ENCODE data around the gene EMC6. TPM values are rescaled to one million over a fixed set of nuclear protein-coding genes. Genes with fewer than 3 reads are reported as not detected.

Gene EMC6
- total RNA-seq, 2 donors from 2014 or later, result 23.7 to 24.7 TPM

- intact Hi-C loops (cut with DNase I), result no loop called here
- DNase-seq (ENCODE audit: low spot score), result no peak
Observed at GRCh38 chr17:3647251-3647650, 21.4 kb upstream of the EMC6 start.

DNA sequence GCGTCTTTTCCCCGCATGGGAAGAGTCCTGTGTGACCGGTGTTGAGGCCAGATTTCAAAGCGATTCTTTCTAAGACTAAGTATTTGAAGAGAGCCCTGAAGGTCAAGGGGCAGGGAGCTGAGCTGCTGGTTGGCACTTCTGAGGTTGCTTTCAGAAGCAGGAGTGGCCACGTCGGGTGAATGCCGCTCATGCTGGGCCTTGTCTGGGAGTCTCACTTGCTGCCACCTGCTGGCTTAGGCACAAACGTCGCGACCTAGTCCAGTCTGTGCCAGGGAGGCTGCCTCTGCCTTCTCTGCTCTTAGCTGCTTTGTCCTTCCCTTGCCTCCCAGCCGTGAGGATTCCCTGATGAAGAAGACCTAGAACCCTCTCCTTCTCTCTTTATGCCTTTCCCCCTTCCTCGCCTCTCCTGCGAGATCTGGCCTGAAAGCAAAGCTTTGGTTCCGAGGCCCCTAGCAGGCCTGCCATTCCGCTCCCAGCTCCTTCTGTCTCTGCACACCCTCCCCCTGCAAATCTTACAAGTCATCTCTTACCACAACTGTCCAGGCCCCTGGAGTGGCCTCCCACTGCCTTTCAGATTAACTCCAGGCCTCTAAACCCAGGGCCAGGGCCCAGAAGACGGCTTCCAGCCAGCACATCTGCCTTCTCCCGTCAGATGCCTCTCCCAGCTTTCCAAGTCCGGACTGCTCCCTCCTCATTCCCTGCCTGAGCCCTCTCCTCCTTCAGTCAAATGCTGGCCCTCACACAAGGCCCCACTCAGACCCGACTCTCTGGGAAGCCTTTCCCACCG is 20.6 kb upstream of the EMC6 start:
- DNase-seq (ENCODE audit: low spot score), result no peak
- intact Hi-C loops (cut with DNase I), result no loop called here

GRCh38 chr17:3655766-3656165 is 12.8 kb upstream of the EMC6 start:
- intact Hi-C loops (cut with DNase I), result no loop called here
- DNase-seq (ENCODE audit: low spot score), result no peak

DNA sequence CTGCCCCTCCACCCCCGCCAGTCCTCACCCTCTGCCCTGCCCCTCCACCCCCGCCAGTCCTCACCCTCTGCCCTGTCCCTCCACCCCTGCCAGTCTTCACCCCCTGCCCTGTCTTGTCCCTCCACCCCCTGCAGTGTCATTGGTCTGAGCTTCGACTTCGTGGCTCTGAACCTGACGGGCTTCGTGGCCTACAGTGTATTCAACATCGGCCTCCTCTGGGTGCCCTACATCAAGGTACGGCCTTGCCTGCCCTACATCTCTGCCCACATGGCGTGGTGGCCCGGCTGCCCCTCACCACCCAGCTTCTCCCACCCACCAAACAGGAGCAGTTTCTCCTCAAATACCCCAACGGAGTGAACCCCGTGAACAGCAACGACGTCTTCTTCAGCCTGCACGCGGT is 12.3 kb upstream of the EMC6 start:
- DNase-seq (ENCODE audit: low spot score), result no peak
- intact Hi-C loops (cut with DNase I), result no loop called here

DNA sequence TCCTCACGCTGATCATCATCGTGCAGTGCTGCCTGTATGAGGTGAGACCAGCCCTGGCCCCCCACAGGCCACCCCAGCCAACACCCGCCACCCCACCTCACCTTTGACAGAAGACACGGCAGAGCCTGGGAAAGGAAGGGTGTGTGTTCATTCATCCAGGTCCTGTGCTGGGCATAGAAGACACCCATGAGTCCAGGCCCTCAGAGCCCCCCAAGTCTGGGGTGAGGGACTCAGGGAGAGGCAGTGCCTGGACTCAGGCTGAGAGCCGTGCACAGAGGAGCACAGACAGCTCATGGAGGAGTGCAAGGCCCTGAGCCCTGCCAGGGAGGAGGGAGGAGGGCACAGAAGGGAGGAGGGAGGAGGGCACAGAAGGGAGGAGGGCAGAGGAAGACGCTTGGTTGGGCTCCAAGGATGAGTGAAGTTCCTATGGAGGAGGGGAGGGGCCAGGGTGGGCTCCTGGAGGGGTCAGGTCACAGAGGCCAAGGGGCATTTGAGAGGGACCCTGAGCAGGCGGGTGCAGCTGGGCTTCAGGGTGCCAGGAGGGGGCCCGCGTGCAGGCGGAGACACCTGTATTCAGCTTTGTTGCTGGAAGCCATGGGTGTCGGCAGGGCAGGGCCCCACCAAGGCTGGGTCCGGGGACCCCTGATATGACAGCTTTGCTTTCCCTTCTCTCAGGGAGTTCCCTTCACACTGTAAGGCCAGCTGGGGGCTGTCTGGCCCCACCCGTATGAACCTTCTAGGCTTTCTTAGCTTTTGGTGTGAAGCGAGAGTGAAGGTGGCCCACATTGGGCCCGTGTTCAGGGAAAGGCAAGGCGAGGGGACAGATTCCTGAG is 11.6 kb upstream of the EMC6 start:
- intact Hi-C loops (cut with DNase I), result no loop called here

GRCh38 chr17:3657588-3657869 is 11.1 kb upstream of the EMC6 start:
- intact Hi-C loops (cut with DNase I), result no loop called here
- no peak for DNase-seq (ENCODE audit: low spot score)

More for the DNA sequence above, 11.6 kb upstream of the EMC6 start:
- peak; percentile 72 for DNase-seq (ENCODE audit: low spot score)

GRCh38 chr17:3657874-3658783 is 10.5 kb upstream of the EMC6 start:
- peak; percentile 80 for DNase-seq (ENCODE audit: low spot score)
- intact Hi-C loops (cut with DNase I), result no loop called here

GRCh38 chr17:3658784-3659449 is 9.7 kb upstream of the EMC6 start:
- DNase-seq (ENCODE audit: low spot score), result peak; percentile 73
- intact Hi-C loops (cut with DNase I), result no loop called here

DNA sequence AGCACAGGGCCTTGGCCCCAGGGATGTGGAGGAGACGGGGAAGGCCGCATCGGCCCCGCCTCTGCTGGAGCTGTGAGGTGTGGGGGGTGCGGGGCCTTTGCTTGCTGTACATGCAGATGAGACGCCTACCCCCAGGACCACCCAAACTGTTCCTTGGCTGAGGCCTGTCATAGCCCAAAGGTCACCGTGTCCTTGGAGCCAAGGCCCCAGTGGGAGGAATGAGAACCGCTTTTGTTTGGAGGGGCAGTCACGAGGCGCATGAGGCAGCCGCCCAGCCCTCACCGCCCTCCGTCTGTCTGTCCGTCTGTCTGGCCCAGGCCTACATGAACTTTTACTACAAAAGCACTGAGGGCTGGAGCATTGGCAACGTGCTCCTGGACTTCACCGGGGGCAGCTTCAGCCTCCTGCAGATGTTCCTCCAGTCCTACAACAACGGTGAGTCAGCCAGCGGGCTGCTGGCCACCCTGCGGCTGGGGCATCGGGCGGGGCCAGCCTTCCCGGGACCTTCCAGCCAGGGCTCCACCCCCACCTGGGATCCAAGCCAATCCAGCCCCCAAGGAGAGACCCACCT is 9.0 kb upstream of the EMC6 start:
- intact Hi-C loops (cut with DNase I), result no loop called here
- peak; percentile 96 for DNase-seq (ENCODE audit: low spot score)

DNA sequence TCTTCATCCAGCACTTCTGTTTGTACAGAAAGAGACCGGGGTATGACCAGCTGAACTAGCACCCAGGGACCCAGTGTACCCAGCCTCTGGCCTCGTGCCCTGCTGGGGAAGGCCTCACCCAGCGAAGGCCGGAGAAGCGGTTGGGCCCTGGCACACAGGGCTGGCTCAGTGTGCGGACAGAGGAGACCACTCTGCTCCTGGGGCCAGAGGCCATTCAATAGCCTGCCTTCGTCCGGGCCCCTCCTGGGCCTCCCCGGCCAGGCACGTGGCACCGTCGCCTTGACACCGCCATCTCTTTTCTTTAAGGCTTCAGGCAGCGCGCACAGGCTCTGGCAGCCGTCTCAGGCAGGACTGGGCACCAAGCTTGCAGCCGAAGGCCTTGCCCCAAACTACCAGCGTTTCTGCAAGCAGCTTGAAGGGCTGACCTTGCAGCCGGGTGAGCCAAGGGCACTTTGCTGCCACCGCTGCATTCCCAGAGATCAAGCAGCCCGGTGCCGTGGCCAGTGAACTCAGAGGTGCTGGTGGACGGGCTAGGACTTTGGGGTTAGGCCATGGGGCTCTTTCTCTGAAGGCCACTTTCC is 8.2 kb upstream of the EMC6 start:
- peak; percentile 79 for DNase-seq (ENCODE audit: low spot score)
- intact Hi-C loops (cut with DNase I), result no loop called here

- intact Hi-C loops (cut with DNase I), result no loop called here
- no peak for DNase-seq (ENCODE audit: low spot score)
Observed at GRCh38 chr17:3663102-3664011, 5.3 kb upstream of the EMC6 start.

DNA sequence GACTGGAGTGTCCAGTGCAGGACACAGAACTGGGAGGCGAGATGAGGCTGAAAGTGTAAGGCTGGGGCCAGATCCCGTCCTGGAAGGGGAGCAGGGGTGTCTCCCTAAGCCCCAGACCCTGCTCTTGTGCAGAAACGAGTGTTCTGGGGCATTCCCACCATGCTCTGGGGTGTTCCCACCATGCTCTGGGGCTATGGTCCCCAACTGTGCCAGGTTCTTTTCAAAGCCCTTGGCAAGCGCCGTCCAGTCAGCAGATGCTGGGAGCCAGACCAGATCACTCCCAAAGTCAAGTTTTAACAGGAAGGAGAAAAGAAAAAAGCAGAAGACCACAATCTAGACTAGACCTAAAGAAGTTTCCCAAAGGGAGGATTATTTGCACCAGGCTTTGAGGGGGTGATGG is 2.8 kb upstream of the EMC6 start:
- DNase-seq (ENCODE audit: low spot score), result peak; percentile 74
- intact Hi-C loops (cut with DNase I), result no loop called here

GRCh38 chr17:3666516-3666915 is 2.1 kb upstream of the EMC6 start:
- intact Hi-C loops (cut with DNase I), result no loop called here

DNA sequence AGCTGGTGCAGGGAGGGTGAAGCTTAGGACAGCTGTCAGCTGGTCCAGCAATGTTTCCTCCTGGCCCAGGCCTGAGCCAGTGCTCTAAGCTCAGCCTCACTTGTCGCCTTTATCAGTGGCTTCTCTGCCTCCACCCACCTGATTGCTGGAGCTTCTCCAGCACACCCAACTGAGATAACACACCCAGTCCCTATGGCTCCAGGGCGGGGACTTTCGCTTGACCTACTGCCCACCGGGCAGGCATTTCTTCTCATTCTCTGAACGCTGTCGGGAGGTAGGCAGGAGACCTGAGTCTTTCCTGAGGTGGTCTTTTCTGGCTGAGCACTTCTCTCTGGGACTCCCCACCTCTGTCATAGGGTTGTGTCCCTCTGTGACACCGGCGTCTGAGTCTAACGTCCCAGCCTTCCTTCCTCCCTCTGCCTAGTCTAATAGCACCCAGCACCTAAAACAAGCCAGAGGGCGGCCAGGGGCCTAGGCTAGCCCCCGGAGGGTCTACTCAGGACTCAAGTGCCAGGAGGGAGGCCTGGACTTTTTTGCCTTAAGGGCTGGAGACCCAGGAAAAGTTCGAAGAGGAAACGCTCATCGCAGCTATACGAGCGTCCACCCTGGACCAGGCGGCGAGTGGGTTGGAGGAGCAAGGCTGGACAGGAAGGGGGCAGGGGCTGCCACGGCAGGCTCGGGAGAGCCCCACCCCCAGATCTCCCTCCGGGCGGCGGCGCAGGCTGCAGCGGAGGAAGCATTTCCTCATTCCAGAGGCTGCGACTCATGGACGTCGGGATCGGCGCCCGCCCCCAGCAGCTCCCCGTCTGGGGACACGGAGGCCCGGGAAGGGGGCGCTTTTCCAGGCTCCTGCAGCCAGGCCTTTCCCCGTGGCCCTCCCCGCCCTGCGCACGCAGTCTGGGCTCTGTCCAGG is 990 bp upstream of the EMC6 start:
- peak; percentile 97 for DNase-seq (ENCODE audit: low spot score)
- intact Hi-C loops (cut with DNase I), result no loop called here

More at GRCh38 chr17:3666516-3666915, 2.1 kb upstream of the EMC6 start:
- no peak for DNase-seq (ENCODE audit: low spot score)

DNA sequence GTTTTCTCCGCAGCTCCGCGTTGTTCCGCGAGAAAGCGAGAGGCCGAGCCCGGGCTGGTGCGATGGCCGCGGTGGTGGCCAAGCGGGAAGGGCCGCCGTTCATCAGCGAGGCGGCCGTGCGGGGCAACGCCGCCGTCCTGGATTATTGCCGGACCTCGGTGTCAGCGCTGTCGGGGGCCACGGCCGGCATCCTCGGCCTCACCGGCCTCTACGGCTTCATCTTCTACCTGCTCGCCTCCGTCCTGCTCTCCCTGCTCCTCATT is 404 bp downstream of the EMC6 start:
- intact Hi-C loops (cut with DNase I), result no loop called here
- DNase-seq (ENCODE audit: low spot score), result no peak

GRCh38 chr17:3669548-3669947 is 936 bp downstream of the EMC6 start:
- intact Hi-C loops (cut with DNase I), result no loop called here
- DNase-seq (ENCODE audit: low spot score), result no peak

GRCh38 chr17:3672571-3672970 is 4.0 kb downstream of the EMC6 start:
- intact Hi-C loops (cut with DNase I), result no loop called here
- DNase-seq (ENCODE audit: low spot score), result no peak
